Measurements from ENCODE around the gene C16orf86. TPM values are rescaled to one million over a fixed set of nuclear protein-coding genes. Genes with fewer than 3 reads are reported as not detected.

The C16orf86 gene
- total RNA-seq, 1 experiment from 2014 or later, result 0.79 TPM

GRCh38 chr16:67675999-67676398, 9.4 kb downstream of the C16orf86 start:
- DNase-seq (ENCODE audit: low read depth, low spot score) (no peak), ATAC-seq (no peak)
- no peak overlapping the region for H2AFZ ChIP-seq (ENCODE audit: low read depth, low read length, poor library complexity, severe bottlenecking)
- RAD21 ChIA-PET (ENCODE audit: low non-redundant PET in 1 of 2, low total read pairs in 2 of 2, uncharacterized antibody in 2 of 2, unreplicated experiment in 2 of 2), result no interaction called here
- CTCF ChIA-PET, result no interaction called here
- H3K9me2 ChIP-seq (ENCODE audit: insufficient read depth), result no peaks in the 10 kb centered on the region
- no peaks in the 10 kb centered on the region for H3K79me2 ChIP-seq (ENCODE audit: insufficient read depth, low read length)
- H3K36me3 ChIP-seq (ENCODE audit: control insufficient read depth in 1 of 2, insufficient read depth in 2 of 2, low read length in 2 of 2), result no peaks in the 10 kb centered on the region; a peak in 1 of 4 replicates
- H3K4me3 ChIP-seq (replicated peaks in 1 of 2; ENCODE audit: low read depth in 1 of 2, low read length in 2 of 2), result no peak overlapping the region
- POLR2A ChIA-PET, result no interaction called here
- H3K4me1 ChIP-seq (ENCODE audit: control insufficient read depth in 1 of 2, insufficient read depth in 2 of 2, low read length in 2 of 2), result peaks cover 0 to 5% of the 10 kb centered on the region in 2 experiments; a peak in 2 of 4 replicates
- no peaks in the 10 kb centered on the region for H3K27me3 ChIP-seq (ENCODE audit: insufficient read depth, low read length)
- no peak overlapping the region for H3K4me2 ChIP-seq (ENCODE audit: low read length)
- TF ChIP-seq TCF7L2 (IDR thresholded peaks at IDR 0.05; ENCODE audit: borderline replicate concordance, extremely low read depth, insufficient read depth, insufficient read length) (no peak), ZFX (IDR thresholded peaks at IDR 0.05) (no peak), SP1 (IDR thresholded peaks at IDR 0.05; ENCODE audit: low read depth) (no peak), ATF3 (IDR thresholded peaks at IDR 0.05) (no peak), JUND (IDR thresholded peaks at IDR 0.05) (no peak), ZNF274 (IDR thresholded peaks at IDR 0.05; ENCODE audit: low read depth, low read length) (no peak), POLR2A (IDR thresholded peaks at IDR 0.05; ENCODE audit: borderline replicate concordance, extremely low read depth, insufficient read depth, insufficient read length) (no peak), YY1 (IDR thresholded peaks at IDR 0.05; ENCODE audit: extremely low read depth, insufficient replicate concordance, low read depth, low read length) (no peak), MAX (IDR thresholded peaks at IDR 0.05) (no peak), SRF (IDR thresholded peaks at IDR 0.05; ENCODE audit: low read depth) (no peak)
- no TSS peak for BruUV-seq (replicated peaks)
- no peak overlapping the region for H3K27ac ChIP-seq (ENCODE audit: low read depth, low read length)
- H3K9ac ChIP-seq (ENCODE audit: low read length), result no peak overlapping the region
- intact Hi-C loops (cut with micrococcal nuclease), result no loop called here
- no peaks in the 10 kb centered on the region for H3K9me3 ChIP-seq (ENCODE audit: control insufficient read depth in 1 of 2, insufficient read depth in 1 of 2, low read depth in 1 of 2, low read length in 2 of 2)
- H4K20me1 ChIP-seq (ENCODE audit: insufficient read depth), result no peaks in the 10 kb centered on the region

GRCh38 chr16:67676516-67676915, 9.9 kb downstream of the C16orf86 start:
- TF ChIP-seq EZH2phosphoT487 (IDR thresholded peaks at IDR 0.05; ENCODE audit: borderline replicate concordance), result no peak
- no peak for TF ChIP-seq JUND (IDR thresholded peaks at IDR 0.05)
- TF ChIP-seq TCF7L2 (IDR thresholded peaks at IDR 0.05; ENCODE audit: borderline replicate concordance, extremely low read depth, insufficient read depth, insufficient read length), result no peak
- TF ChIP-seq FOSL1 (IDR thresholded peaks at IDR 0.05; ENCODE audit: low read depth), result no peak
- TF ChIP-seq ATF3 (IDR thresholded peaks at IDR 0.05), result no peak
- no peak for TF ChIP-seq EGR1 (IDR thresholded peaks at IDR 0.05; ENCODE audit: low read depth)
- H3K9me2 ChIP-seq (ENCODE audit: insufficient read depth), result no peaks in the 10 kb centered on the region
- H3K4me3 ChIP-seq (replicated peaks in 1 of 2; ENCODE audit: low read depth in 1 of 2, low read length in 2 of 2), result no peak overlapping the region
- intact Hi-C loops (cut with micrococcal nuclease), result no loop called here
- POLR2A ChIA-PET, result no interaction called here
- H3K9me3 ChIP-seq (ENCODE audit: control insufficient read depth in 1 of 2, insufficient read depth in 1 of 2, low read depth in 1 of 2, low read length in 2 of 2), result no peaks in the 10 kb centered on the region
- no peaks in the 10 kb centered on the region for H3K27me3 ChIP-seq (ENCODE audit: insufficient read depth, low read length)
- no peak overlapping the region for H3K9ac ChIP-seq (ENCODE audit: low read length)
- CTCF ChIA-PET, result interaction anchor here (2.0 kb wide), 1 partner anchor 155 kb away, joined by 5 read pairs; no protein-coding TSS in a partner anchor
- RAD21 ChIA-PET (ENCODE audit: low non-redundant PET in 1 of 2, low total read pairs in 2 of 2, uncharacterized antibody in 2 of 2, unreplicated experiment in 2 of 2), result no interaction called here
- no peak overlapping the region for H3K27ac ChIP-seq (ENCODE audit: low read depth, low read length)
- no peaks in the 10 kb centered on the region for H3K79me2 ChIP-seq (ENCODE audit: insufficient read depth, low read length)
- H2AFZ ChIP-seq (ENCODE audit: low read depth, low read length, poor library complexity, severe bottlenecking), result no peak overlapping the region
- DNase-seq (ENCODE audit: low read depth, low spot score) (no peak), ATAC-seq (no peak)
- no peaks in the 10 kb centered on the region for H4K20me1 ChIP-seq (ENCODE audit: insufficient read depth)
- peaks cover 0 to 5% of the 10 kb centered on the region in 2 experiments; a peak in 2 of 4 replicates for H3K4me1 ChIP-seq (ENCODE audit: control insufficient read depth in 1 of 2, insufficient read depth in 2 of 2, low read length in 2 of 2)
- BruUV-seq (replicated peaks), result no TSS peak
- H3K4me2 ChIP-seq (ENCODE audit: low read length), result no peak overlapping the region
- H3K36me3 ChIP-seq (ENCODE audit: control insufficient read depth in 1 of 2, insufficient read depth in 2 of 2, low read length in 2 of 2), result no peaks in the 10 kb centered on the region; a peak in 1 of 4 replicates

Data from HCT116 (cell line).